Activated CD4-positive, alpha-beta T cell treated with anti-CD3 and anti-CD28 coated beads, Interleukin-2, Interleukin-4, amounts not matched to agents 100 ng/mL and 50 ng/mL, durations not matched to agents 16 hours and 8 hours (primary cell): ENCODE data around the gene DNMBP.
A peak's percentile ranks its signal among the peaks of the same experiment; 100 is the strongest.
"Not testable (repeated sequence)": the region's sequence is repeated elsewhere in the genome, so short reads cannot be mapped to it uniquely, and the experiment has no call there.

Experiments used
- DNase-seq: peaks from one replicate; pipeline ENCODE4 v3.0.0-alpha.2; 2020; ENCODE audit warnings: low spot score

Gene DNMBP

DNA sequence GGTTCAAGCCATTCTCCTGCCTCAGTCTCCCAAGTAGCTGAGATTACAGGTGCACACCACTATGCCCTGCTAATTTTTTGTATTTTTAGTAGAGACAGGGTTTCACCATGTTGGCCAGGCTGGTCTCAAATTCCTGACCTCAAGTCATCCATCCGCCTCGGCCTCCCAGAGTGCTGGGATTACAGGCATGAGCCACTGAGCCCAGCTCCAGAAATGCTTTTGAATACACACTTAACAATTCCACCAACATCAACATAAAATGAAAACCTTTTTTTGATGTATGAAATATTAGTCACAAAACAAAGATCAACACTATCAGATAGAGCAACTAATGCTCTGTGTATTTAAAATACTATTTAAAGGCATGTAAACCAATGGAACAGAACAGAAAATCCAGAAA, 63.7 kb downstream of the DNMBP start:
- DNase-seq: not testable (repeated sequence)

DNA sequence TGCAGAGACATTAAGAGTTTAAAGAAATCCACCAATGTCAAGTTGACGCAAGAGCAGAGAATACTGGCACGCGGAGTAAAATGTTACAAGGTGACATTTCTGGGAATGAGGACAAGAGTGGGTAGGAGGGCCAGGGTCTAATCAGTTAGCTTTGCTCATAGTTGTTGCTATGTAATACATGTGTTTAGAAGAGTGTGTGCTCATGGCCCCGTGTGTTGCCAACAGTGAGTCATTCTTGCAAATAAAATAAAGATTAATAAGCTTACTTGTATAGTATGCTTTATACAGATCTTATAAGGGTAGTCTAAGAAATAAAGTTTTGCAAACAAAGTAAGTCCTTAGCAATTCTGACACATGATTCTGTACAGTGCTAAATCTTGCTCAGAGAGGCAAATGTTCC, 64.5 kb downstream of the DNMBP start:
- DNase-seq: no peak

DNA sequence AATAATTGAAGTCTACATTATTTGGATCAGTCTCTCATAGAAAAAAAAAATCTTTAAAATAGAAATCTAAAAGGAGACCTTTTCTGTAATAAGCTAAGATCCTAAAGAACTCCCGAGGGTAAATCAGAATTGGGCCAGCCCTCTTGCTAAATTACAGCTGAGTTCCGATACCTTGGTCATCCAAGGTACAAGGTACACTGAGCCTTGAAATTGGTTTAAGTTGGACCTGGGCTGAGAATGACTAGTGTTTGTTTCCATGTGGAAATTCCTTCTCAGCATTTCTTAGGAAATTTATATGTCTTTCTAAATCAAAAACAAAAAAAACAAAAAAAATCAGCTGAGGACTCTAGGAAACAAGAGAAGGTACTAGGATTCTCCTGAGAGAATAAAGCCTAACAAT, 64.9 kb downstream of the DNMBP start:
- no peak for DNase-seq

DNA sequence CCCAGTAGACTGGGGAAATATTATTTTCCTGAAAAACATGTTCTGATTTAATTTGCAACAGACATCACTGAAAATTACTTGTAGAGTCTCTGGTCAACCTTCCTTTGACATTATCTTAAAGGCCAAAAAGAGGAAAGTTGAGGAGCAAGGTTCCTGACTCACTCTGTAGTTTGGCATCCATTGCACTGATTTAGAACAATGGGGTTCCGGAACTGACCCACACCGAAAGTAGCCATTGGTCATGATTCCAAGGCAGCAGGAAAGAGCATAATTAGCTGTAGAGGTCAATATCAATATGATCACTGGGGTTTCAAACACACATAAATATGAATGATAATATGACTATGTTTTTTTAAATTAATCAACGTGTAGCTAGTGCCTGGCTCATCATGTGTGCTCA, 65.8 kb downstream of the DNMBP start:
- DNase-seq: no peak

DNA sequence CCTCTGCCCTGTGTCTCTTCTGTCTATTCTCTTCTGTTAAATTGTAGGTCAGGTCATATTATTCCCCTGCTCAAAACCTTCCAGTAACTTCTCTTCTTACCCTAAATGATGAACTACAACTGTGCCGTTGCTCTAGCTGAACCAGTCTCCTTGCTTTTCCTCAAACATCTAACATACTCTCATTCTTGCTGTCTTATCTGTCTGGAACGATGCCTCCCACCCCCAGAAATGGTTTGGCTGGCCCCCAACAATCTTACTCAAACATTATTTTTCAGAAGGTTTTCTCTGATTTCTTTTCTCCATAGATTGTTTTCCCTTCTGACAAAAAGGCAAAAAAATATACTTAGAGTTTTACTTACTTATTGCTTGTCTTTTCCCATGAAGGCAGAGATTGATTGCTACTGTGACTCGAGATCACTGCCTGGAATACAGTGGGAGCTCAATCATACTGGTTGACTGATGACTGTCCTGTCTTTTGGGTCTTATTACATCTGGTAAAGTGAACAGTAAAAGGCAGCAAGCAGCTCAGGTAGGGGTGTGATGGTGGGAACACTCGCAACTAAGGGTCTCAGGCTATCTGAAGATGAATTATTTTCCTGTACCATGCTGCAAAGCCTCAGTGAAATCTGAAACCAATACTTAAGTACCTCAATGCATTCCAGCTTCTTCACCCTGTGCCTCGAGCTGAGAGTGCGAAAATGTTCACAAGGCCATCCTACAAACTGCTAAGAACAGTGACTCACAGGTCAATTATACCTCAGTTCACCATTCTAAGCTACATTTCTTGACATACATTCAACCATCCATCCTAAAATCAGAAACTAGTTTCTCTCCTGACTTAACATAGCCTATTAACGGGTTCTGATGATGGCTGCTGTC, 67.6 kb downstream of the DNMBP start:
- DNase-seq: no peak

DNA sequence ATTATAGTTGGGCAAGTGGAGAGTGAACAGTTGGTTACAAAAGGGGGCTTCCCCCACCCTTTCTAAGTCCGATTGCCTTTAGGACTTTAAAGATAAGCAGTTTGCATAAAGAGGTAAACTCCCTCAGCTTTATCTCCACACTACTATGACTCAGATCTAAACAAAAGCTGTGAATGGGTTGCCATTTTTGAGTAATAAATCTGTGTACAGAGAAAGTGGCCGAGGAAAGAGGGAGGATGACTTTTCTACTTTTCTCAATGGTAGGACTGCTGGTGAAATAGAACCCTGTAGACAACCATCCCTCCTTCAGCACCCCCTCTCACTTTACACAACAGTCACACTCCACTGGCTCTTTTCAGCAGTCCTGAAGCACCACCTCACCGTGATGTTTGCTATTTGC, 71.2 kb downstream of the DNMBP start:
- DNase-seq: peak; percentile 28

DNA sequence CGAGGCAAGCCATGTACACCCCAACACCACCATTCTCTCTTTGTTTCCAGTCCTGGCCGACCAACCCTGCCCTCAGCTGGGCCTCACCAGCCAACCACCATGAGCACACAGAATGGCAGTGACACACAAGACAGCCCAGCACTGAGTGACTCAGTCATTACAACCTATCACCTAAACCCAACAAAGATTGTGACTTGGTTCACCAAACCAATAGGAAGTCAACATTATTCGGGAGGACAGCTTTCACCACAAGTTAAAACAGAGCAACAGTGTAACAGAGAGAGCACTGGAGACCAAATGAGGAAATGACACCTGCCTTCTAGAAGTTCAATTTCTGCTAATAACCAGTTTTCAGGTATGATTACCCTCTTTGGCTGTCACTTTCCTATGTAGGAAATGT, 72.1 kb downstream of the DNMBP start:
- DNase-seq: peak; percentile 23

DNA sequence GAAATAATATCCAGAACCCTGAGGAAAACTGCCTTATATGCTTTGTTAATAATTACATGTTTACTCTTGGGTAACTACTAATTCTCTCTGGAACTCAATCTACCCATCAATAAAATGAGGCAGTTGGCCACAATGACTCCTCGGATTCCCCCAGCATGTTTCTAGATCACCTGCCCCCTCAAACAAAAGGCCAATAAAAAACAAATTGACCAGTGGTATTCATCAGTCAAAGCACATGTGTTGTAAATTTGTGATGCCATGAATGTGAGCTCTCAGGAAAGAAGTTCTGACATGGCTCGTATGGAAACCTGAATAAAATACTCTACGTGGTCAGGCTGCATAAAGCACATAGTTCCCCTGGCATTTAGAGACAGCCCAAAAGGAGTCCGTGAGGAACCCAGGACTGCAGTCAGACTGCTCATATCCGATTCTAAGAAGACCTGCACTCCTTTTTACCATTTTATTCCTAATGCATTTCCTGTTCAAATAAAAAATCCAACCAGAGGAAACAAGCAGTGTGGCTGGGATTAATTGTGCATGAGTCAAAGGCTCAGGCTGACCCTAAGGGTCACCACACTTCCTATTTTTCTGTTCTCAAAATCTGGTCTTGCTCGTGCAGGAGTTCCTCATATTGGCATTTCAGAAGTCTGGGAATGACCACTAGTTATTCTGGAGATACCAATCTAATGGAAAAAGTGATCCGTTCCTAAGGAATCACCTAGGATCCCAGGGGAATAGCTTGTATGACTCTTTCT, 77.4 kb downstream of the DNMBP start:
- DNase-seq: not testable (repeated sequence)

DNA sequence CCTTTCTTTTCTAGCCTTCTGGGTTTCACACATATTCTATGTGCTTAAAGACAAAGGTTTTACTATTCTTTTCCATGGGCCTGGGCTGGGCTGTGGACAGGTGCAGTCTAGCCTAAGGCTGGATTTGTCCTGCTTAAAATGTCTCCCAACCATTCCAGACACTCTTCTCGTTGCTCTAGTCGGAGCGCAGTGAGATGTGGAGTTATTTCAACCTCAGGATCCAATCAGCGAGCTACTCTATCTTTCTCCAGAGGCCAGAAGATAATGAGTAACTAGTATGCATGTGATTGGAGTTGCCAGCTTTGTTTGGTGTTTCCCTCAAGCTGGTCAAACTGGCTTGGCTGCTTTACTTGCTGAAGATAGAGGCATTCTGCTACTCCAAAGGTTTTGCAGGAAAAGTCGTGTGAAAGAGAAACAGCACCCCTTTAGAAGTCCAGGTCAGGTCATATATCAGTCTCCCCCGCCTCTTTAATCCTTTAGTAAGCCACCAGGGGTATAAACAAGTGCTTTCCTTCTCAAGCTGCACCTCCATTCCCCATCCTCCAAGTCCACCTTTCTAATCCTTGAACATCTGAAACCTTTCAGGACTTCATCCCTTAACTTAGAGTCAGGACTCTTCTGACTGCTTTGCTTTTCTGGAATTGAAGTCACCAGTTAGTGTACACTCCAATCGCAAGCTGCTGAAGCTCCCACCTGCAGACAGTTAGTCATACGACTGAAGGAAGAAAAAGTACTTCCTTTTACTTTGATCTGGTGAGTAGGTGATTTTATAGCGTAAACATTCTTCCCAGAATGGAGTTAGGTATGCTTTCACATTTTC, 78.8 kb downstream of the DNMBP start:
- no peak for DNase-seq

DNA sequence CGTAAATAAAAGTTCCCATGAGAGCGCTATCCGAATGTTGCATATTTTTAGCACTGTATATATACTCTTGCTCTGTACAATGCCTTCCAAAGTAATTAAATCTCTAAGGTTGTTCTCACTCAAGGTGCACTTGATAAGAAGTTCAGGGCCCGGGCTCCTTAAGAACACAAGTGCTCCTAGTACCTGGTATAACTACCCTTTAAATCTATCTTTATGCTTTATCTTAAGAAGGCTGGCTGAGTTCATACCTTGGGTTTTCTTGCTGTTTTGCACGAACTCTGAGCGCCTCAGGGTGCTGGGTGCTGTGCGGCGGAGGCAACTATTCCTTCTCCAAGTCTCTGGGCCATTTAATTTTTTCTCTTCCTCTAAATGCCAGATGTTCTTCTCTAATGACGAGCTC, 80.4 kb downstream of the DNMBP start:
- DNase-seq: no peak

DNA sequence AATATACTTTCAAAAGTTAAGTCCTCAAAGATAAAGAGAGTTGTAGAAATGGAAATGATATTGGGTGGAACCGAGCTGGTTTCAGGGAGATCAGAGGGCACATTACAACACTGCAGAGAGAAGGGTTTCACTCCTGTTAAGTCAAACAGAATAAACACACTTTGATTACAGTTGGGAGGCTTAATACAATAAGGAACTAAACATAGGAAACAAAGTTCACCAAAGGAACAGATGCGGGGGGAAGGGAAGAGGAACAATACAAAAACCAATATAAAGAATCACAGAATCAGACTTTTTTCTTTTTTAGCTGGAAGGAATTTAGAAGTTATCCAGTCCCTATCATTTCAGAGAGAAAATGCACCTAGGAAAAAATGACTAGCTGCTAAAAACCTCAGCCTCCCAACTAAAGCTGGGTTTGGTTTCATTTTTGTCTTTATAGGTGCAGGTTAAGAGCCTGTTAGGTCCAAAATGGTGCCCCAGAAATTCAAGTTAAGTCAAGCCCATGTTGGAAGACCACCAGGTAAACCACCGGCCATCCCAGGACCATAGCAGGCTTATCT, 81.9 kb downstream of the DNMBP start:
- no peak for DNase-seq

DNA sequence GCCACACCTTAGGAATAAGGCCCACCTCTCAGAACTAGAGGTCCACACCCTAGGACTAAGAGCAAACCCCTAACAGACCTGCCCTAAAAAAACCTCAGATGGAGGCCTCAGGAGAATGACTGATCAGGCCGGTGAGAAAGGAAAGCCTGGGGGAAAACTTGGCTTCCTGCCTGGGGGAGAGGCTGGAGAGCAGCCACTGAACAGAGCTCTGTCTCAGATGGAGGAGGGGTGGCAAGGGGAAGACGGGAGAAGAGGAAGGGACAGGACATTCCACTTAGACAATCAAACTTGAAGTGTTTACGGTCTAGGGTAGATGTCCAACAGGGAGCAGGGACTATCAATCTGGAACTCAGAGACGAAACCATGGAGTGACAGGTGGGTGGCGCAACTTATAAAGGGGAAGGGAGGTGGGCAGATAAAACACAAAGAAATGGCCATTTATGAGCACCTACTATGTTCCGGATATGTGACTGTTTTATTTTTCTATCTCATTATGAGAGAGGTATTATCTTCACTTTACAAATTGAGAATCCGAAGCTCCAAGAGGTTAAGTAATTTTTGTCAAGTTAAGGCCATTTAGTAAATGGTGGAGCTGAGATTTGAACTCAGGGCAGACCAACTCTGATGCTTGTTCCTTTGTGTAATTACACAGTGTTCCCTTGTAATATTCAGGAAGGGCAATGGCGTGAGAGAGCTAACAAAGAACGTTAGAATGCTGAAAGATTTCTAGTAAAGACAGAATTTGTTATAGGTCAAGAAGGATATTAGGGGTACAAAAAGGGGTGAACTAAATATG, 82.6 kb downstream of the DNMBP start:
- no peak for DNase-seq

DNA sequence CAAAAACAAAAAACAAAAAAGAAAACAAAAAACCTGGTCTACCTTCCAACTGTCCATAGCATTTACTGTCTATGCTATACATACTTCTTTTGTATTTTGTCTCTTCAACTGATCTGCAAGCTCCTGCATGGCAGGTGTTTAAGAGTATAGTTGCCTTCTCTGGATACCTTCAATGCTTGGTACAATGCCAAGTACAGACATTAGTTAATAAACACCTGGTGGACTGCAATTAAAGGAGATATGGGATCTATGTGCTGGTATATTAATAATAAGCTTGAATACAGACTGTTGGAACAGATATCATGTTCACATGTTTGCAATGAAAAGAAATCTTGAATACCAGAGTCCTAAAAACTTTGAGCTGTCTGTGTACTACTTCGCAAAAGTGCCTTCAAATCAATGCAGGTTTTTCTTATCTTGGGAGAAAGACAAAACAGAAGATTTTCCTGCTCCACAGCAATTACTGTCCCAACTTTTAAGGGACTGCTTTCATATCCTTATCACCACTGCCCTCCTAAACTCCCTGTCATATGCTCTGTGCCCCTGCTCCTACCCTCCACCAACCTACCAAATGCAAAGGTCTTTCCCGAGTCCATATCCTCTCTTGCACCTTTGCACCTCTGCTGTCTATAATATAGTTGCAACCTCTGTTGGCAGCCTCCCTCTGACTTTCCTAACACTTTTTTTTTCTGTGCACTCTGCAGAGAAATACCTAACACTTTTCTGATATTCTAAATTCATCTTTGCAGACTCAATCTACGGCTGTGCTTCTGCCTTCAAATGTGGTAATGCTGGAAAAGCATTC, 85.1 kb downstream of the DNMBP start:
- DNase-seq: no peak

DNA sequence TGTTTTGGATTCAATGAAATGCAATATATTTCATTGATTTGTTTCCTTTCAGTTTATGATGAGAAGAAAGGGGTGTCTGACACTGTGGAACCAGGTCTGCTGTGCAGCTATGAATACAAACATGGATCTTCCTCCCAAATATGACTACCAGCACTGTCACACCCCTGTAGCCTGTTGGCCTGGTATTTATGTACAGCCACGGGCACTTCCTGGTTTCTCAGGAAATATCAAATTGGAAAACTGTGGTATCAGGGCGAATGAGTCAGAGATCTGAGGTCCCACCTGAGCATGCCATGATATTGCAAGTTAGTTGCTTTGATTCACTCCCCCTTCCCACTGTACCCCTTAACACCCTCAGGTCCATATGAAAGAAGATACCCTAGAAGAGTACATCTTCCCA, 87.8 kb downstream of the DNMBP start:
- no peak for DNase-seq

DNA sequence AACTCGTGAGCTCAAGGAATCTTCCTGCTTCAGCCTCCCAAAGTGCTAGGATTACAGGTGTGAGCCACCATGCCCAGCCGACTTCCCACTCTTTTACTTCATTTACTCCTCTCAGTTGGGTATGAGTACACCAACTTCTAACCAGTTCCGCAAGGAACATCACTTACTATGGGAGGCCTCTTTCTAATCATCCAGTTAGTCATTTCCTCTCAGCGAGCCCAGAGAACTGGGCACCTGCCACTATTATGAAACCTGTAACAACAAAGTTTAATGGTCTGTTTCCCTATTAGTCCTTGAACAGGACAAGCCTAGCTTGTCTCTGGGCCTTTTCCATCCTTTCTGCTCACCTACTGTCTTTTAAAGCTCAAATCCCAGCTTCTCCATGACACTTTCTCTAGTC, 88.8 kb downstream of the DNMBP start:
- DNase-seq: no peak

DNA sequence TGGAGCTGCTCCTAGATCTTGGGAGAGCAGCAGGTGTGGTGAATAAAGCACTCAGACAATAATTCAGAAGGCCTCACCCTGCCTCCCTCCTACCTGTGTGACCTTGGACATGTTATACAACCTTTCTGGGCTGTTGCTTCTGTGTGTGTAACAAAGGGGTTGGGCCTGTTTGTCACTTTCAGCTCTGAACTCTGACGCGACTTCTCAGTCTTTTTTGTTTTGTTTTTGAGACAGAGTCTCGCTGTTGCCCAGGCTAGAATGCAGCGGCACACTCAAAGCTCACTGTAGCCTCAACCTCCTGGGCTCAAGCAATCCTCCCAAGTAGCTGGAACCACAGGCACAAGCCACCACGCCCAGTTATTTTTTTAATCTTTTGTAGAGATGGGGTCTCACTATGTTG, 89.3 kb downstream of the DNMBP start:
- no peak for DNase-seq

DNA sequence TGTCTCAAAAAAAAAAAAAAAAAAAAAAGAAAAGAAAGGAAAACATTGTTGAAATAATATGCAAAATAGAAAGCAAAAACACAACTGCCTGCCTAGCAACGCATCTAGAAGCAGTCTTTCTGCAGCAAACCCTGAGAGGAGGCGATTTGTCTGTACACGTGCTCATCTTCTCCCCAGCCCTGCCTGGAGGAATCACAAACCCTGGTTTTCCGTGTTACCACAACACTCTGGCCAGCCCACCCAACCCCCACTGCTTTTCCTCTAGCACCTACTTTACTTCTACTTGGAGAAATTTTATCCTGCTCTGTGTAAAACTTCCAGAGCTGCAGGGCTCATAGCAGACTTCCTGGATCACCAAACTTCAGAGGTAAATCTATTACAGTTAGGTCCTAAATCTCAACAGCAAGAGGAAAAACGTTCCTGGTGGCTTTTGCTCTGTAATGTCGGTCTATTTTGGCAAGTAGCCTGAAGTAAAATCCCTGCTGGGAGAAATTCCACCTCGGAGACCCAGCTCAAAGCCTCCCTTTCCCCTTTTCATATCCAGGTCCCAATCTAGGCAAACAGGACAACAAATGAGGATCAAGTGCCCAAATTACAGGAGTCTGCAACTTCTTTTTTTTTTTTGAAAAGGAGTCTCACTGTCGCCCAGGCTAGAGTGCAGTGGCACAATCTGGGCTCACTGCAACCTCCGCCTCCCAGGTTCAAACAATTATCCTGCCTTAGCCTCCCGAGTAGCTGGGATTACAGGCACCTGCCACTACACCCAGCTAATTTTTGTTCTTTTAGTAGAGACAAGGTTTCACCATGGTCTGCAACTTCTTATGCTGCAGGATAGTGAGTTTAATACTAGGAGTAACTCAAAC, 91.6 kb downstream of the DNMBP start:
- no peak for DNase-seq

DNA sequence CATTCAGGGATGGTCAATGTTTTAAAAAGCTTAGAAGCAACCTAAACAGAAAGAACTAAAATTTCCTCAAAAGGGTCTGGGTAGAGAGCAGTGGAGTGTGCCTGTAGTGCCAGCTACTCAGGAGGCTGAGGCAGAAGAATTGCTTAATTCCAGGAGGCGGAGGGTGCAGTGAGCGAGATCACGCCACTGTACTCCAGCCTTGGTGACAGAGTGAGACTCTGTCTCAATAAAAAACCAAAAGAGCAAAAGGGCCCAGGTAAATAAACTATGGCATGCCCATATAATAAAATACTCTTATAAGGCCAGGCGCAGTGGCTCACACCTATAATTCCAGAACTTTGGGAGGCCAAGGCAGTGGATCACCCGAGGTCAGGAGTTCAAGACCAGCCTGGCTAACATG, 93.0 kb downstream of the DNMBP start:
- no peak for DNase-seq

DNA sequence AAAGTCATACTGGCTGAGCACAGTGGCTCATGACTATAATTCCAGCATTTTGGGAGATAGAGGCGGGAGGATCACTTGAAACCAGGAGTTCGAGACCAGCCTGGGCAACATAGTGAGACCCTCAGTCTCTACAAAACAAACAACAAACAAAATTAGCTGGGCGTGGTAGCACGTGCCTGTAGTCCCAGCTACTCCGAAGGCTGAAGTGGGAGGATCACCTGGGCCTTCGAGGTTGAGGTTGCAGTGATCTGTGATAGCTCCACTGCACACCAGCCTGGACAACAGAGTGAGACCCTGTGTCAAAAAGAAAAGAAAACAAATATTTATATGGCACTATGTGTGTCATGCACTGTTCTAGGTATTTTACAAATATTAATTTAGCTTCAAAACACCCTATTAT, 94.3 kb downstream of the DNMBP start:
- no peak for DNase-seq

DNA sequence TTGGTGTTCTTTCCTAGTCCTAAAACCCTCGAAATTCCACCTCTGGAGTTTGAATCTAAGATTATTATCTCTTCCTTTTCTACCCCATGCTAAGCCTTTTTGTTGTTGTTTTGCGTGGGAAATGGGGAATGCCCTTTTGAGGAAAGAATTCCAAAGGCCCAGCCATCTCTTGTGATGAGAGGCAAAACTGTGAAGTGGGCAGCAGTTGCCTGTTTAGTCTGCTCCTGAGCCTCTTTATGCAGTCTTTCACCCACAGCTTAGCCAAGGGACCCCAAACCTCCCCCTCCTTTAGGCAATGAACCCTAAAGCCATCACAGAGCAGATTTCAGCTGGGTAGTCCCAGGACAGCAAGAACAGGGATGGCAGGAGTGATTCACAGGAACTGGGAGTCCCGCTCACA, 95.5 kb downstream of the DNMBP start:
- no peak for DNase-seq
